ENCODE results near the gene TMEM74B. TPM values are rescaled to one million over a fixed set of nuclear protein-coding genes. Genes with fewer than 3 reads are reported as not detected.
A peak's percentile ranks its signal among the peaks of the same experiment; 100 is the strongest.

Gene TMEM74B
- total and polyA plus RNA-seq, 9 of the 15 experiments (the other 6 are each of a cell fraction or from before 2014, with no cell fraction given), result 0.24 to 19.0 (median 7.5) TPM

DNA sequence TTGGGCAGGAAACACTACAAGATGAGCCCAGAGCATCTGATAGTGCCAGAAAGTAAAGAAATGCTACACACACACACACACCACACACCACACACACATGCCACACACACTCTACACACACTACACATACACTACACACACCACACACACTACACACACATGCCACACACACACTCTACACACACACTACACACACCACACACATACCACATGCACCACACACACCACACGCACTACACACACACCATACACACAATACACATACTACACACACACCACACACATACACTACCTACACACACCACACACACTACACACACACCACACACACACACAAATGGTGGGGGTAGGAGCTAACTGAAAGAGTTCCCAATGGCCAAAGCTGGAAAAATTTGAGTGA lies 3.6 kb upstream of the TMEM74B start (continued):
- TF ChIP-seq, protein P1, sequence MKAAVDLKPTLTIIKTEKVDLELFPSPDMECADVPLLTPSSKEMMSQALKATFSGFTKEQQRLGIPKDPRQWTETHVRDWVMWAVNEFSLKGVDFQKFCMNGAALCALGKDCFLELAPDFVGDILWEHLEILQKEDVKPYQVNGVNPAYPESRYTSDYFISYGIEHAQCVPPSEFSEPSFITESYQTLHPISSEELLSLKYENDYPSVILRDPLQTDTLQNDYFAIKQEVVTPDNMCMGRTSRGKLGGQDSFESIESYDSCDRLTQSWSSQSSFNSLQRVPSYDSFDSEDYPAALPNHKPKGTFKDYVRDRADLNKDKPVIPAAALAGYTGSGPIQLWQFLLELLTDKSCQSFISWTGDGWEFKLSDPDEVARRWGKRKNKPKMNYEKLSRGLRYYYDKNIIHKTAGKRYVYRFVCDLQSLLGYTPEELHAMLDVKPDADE (conservative IDR thresholded peaks at IDR 0.05; ENCODE audit: control insufficient read depth, low read depth, low read length), result no peak
- 0 out of 2 replicates have a peak, but pooled peaks have one; percentile 72 for TF ChIP-seq NFRKB (IDR thresholded peaks at IDR 0.05; ENCODE audit: low read depth)
- 0 out of 2 replicates have a peak, but pooled peaks have one; percentile 43 for TF ChIP-seq DIDO1 (tag; IDR thresholded peaks at IDR 0.05; ENCODE audit: low read depth)
- TF ChIP-seq BCOR (IDR thresholded peaks at IDR 0.05), result peak; percentile 38; the same call in 1 of the 2 replicates
- no peak for TF ChIP-seq HNRNPUL1 (IDR thresholded peaks at IDR 0.05; ENCODE audit: low read length)
- TF ChIP-seq SIRT6 (IDR thresholded peaks at IDR 0.05; ENCODE audit: low read depth, low read length), result no peak
- peak in 1 of 2 experiments; percentile 70; a peak in 1 of 4 replicates for TF ChIP-seq MCM7 (IDR thresholded peaks at IDR 0.05)
- TF ChIP-seq TOE1 (IDR thresholded peaks at IDR 0.05; ENCODE audit: borderline replicate concordance), result peak; percentile 40; the same call in 1 of the 2 replicates
- TF ChIP-seq TOE1 (CRISPR knock-in tag; IDR thresholded peaks at IDR 0.05; ENCODE audit: borderline replicate concordance, low read depth), result no peak
- TF ChIP-seq LARP7 (IDR thresholded peaks at IDR 0.05), result peak; percentile 96
- no peak for TF ChIP-seq CBX3 (IDR thresholded peaks at IDR 0.05; ENCODE audit: borderline replicate concordance in 1 of 2, low read length in 2 of 2)
- TF ChIP-seq EHMT2 (IDR thresholded peaks at IDR 0.05), result peak; percentile 80
- TF ChIP-seq TSC22D4 (tag; IDR thresholded peaks at IDR 0.05), result peak; percentile 95
- TF ChIP-seq NCOA2 (IDR thresholded peaks at IDR 0.05; ENCODE audit: partially characterized antibody in 2 of 2), result peak in 1 of 2 experiments; percentile 54
- TF ChIP-seq SMARCA5 (IDR thresholded peaks at IDR 0.05), result peak; percentile 72
- TF ChIP-seq MTA2 (IDR thresholded peaks at IDR 0.05; ENCODE audit: low read depth), result peak; percentile 28; the same call in 1 of the 2 replicates
- no peak for TF ChIP-seq CBFA2T3 (IDR thresholded peaks at IDR 0.05)
- TF ChIP-seq MYBL2 (IDR thresholded peaks at IDR 0.05; ENCODE audit: low read depth), result peak; percentile 24; the same call in 1 of the 2 replicates
- TF ChIP-seq MYBL2 (CRISPR knock-in tag; IDR thresholded peaks at IDR 0.05; ENCODE audit: borderline replicate concordance), result no peak
- TF ChIP-seq ZNF444 (CRISPR knock-in tag; IDR thresholded peaks at IDR 0.05), result no peak
- TF ChIP-seq, protein P2, sequence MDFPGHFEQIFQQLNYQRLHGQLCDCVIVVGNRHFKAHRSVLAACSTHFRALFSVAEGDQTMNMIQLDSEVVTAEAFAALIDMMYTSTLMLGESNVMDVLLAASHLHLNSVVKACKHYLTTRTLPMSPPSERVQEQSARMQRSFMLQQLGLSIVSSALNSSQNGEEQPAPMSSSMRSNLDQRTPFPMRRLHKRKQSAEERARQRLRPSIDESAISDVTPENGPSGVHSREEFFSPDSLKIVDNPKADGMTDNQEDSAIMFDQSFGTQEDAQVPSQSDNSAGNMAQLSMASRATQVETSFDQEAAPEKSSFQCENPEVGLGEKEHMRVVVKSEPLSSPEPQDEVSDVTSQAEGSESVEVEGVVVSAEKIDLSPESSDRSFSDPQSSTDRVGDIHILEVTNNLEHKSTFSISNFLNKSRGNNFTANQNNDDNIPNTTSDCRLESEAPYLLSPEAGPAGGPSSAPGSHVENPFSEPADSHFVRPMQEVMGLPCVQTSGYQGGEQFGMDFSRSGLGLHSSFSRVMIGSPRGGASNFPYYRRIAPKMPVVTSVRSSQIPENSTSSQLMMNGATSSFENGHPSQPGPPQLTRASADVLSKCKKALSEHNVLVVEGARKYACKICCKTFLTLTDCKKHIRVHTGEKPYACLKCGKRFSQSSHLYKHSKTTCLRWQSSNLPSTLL (IDR thresholded peaks at IDR 0.05), result peak; percentile 71; the same call in 1 of the 2 replicates
- TF ChIP-seq, protein P3, sequence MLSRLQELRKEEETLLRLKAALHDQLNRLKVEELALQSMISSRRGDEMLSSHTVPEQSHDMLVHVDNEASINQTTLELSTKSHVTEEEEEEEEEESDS (CRISPR knock-in tag; IDR thresholded peaks at IDR 0.05), result no peak
- TF ChIP-seq, protein P4, sequence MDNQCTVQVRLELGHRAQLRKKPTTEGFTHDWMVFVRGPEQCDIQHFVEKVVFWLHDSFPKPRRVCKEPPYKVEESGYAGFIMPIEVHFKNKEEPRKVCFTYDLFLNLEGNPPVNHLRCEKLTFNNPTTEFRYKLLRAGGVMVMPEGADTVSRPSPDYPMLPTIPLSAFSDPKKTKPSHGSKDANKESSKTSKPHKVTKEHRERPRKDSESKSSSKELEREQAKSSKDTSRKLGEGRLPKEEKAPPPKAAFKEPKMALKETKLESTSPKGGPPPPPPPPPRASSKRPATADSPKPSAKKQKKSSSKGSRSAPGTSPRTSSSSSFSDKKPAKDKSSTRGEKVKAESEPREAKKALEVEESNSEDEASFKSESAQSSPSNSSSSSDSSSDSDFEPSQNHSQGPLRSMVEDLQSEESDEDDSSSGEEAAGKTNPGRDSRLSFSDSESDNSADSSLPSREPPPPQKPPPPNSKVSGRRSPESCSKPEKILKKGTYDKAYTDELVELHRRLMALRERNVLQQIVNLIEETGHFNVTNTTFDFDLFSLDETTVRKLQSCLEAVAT (IDR thresholded peaks at IDR 0.05), result peak; percentile 58 to 86; a peak in 3 of 4 replicates

All from K562 (cell line).